HCT116 (cell line): ENCODE data around the gene BEX3. TPM values are rescaled to one million over a fixed set of nuclear protein-coding genes. Genes with fewer than 3 reads are reported as not detected.

Experiments
- ATAC-seq: fragments of 200-7000 bp; cut with Tn5 transposase; 2 replicates; pipeline ENCODE4 v1.9.1; 2020; ENCODE audit warnings: mild to moderate bottlenecking, moderate library complexity
- BruUV-seq: library from RNA; stranded (reverse); fragments of 400-500 nt; replicated peaks from 2 replicates; lab custom pipeline; 2021; lab: Mats Ljungman, UMichigan
- CTCF ChIA-PET: fragments of 300-600 bp; sonication (Branson Sonifier 250); formaldehyde crosslinking; loops from one replicate; lab custom pipeline; 2021; ENCODE audit warnings: antibody characterized with exemption; lab: Charles Lee
- POLR2A ChIA-PET: fragments of 300-600, 350-600 bp; sonication (Branson Sonifier 250); formaldehyde crosslinking; loops from one replicate; lab custom pipeline; 2021; ENCODE audit warnings: antibody characterized with exemption; lab: Charles Lee
- RAD21 ChIA-PET, 2 experiments: fragments of 300-600 bp; sonication (Branson Sonifier 250); formaldehyde crosslinking; loops; one replicate each; lab custom pipeline; 2023; ENCODE audit warnings: low total read pairs in 2 of 2; ENCODE audit not compliant: uncharacterized antibody in 2 of 2, unreplicated experiment in 2 of 2, low non-redundant PET in 1 of 2; lab: Charles Lee
- DNase-seq: peaks from one replicate; pipeline ENCODE4 v3.0.0-alpha.2; 2010; ENCODE audit warnings: low read depth, low spot score
- H2AFZ ChIP-seq: fragments of 200-600 bp; shearing (Covaris generic), sonication (generic); 2 replicates; pipeline ENCODE4 v1.6.1; 2017; ENCODE audit warnings: low read depth, mixed run types, mixed read lengths, antibody characterized with exemption, low read length; ENCODE audit not compliant: poor library complexity, severe bottlenecking
- H3K27ac ChIP-seq: 2 replicates; pipeline ENCODE4 v1.5.1; 2012; ENCODE audit warnings: low read depth, low read length
- H3K27me3 ChIP-seq: fragments of 200-600 bp; sonication (generic); 2 replicates; pipeline ENCODE4 v1.6.1; 2016; ENCODE audit warnings: mixed run types, low read length, mixed read lengths; ENCODE audit not compliant: insufficient read depth
- H3K36me3 ChIP-seq, 2 experiments: fragments of 200-500 bp in 1 of 2; fragments of 200-600 bp in 1 of 2; sonication (Bioruptor generic) in 1 of 2; sonication (generic) in 1 of 2; 2 replicates each; pipeline versions ENCODE4 v1.5.1 to v1.6.1; 2014 to 2016; ENCODE audit warnings: low read length in 2 of 2, inconsistent platforms in 1 of 2, mixed read lengths in 1 of 2, mixed run types in 1 of 2; ENCODE audit not compliant: insufficient read depth in 2 of 2, control insufficient read depth in 1 of 2
- H3K4me1 ChIP-seq, 2 experiments: fragments of 200-600 bp in 1 of 2; sonication (generic) in 1 of 2; 2 replicates each; pipeline versions ENCODE4 v1.5.1 to v1.6.1; 2012 to 2017; ENCODE audit warnings: low read length in 2 of 2, inconsistent platforms in 1 of 2, mild to moderate bottlenecking in 1 of 2, mixed read lengths in 1 of 2, mixed run types in 1 of 2, moderate library complexity in 1 of 2; ENCODE audit not compliant: insufficient read depth in 2 of 2, control insufficient read depth in 1 of 2
- H3K4me2 ChIP-seq: fragments of 200-600 bp; sonication (generic); 2 replicates; pipeline ENCODE4 v1.6.1; 2017; ENCODE audit warnings: mixed run types, low read length, mixed read lengths
- H3K4me3 ChIP-seq, 2 experiments: fragments of 200-600 bp in 1 of 2; sonication (generic) in 1 of 2; replicated peaks in 1 of 2; 2 replicates each; pipeline ENCODE4 v1.5.1; 2011 to 2016; ENCODE audit warnings: low read length in 2 of 2, control low read depth in 1 of 2, low read depth in 1 of 2, mild to moderate bottlenecking in 1 of 2, mixed read lengths in 1 of 2, mixed run types in 1 of 2
- H3K79me2 ChIP-seq: fragments of 200-600 bp; sonication (generic); 2 replicates; pipeline ENCODE4 v1.6.1; 2017; ENCODE audit warnings: mild to moderate bottlenecking, mixed run types, low read length, moderate library complexity, mixed read lengths; ENCODE audit not compliant: insufficient read depth
- H3K9ac ChIP-seq: fragments of 200-600 bp; sonication (generic); 2 replicates; pipeline ENCODE4 v1.6.1; 2016; ENCODE audit warnings: low read length, mixed read lengths
- H3K9me2 ChIP-seq: fragments of 200-600 bp; sonication (generic), shearing (Covaris generic); 2 replicates; pipeline ENCODE4 v1.6.1; 2017; ENCODE audit warnings: mixed run types, mild to moderate bottlenecking, moderate library complexity; ENCODE audit not compliant: insufficient read depth
- H3K9me3 ChIP-seq, 2 experiments: fragments of 200-500 bp in 1 of 2; fragments of 200-600 bp in 1 of 2; sonication (Bioruptor generic) in 1 of 2; sonication (generic) in 1 of 2; 2 replicates each; pipeline ENCODE4 v1.6.1; 2014 to 2017; ENCODE audit warnings: low read length in 2 of 2, mixed read lengths in 2 of 2, inconsistent platforms in 1 of 2, low read depth in 1 of 2, mild to moderate bottlenecking in 1 of 2, mixed run types in 1 of 2, moderate library complexity in 1 of 2; ENCODE audit not compliant: control insufficient read depth in 1 of 2, insufficient read depth in 1 of 2
- H4K20me1 ChIP-seq: fragments of 200-600 bp; sonication (generic), shearing (Covaris generic); 2 replicates; pipeline ENCODE4 v1.6.1; 2017; ENCODE audit warnings: mixed run types, mild to moderate bottlenecking, moderate library complexity; ENCODE audit not compliant: insufficient read depth
- CBX3 ChIP-seq: IDR thresholded peaks from 2 replicates; pipeline ENCODE4 v1.6.1; 2012; ENCODE audit warnings: low read depth
- EGR1 ChIP-seq: IDR thresholded peaks from 2 replicates; pipeline ENCODE4 v1.6.1; 2012; ENCODE audit warnings: low read depth
- ELF1 ChIP-seq: IDR thresholded peaks from 2 replicates; pipeline ENCODE4 v1.6.1; 2012; ENCODE audit warnings: low read depth, borderline replicate concordance
- EZH2phosphoT487 ChIP-seq: fragments of 200-600 bp; IDR thresholded peaks from 2 replicates; pipeline ENCODE4 v1.6.1; 2018; ENCODE audit warnings: antibody characterized with exemption, borderline replicate concordance
- JUND ChIP-seq: IDR thresholded peaks from 2 replicates; pipeline ENCODE4 v1.6.1; 2012
- POLR2A ChIP-seq: IDR thresholded peaks from 2 replicates; pipeline ENCODE4 v1.7.0; 2011; ENCODE audit warnings: borderline replicate concordance; ENCODE audit not compliant: insufficient read depth, insufficient read length; ENCODE audit errors: extremely low read depth
- SIN3A ChIP-seq: IDR thresholded peaks from 2 replicates; pipeline ENCODE4 v1.6.1; 2012; ENCODE audit warnings: low read depth
- SRF ChIP-seq: IDR thresholded peaks from 2 replicates; pipeline ENCODE4 v1.6.1; 2012; ENCODE audit warnings: low read depth
- YY1 ChIP-seq: IDR thresholded peaks from 2 replicates; pipeline ENCODE4 v1.6.1; 2011; ENCODE audit warnings: low read length, low read depth, moderate library complexity, mild to moderate bottlenecking; ENCODE audit not compliant: insufficient replicate concordance; ENCODE audit errors: extremely low read depth
- ZFX ChIP-seq: fragments of 450-650 bp; IDR thresholded peaks from 2 replicates; pipeline ENCODE4 v1.6.1; 2017
- intact Hi-C: fragments of 100-400 bp; cut with micrococcal nuclease; formaldehyde crosslinking; loops from 2 replicates; pipeline ENCODE4 v1.10.0; 2022
- total RNA-seq: library from RNA; stranded (reverse); gene quantifications from one replicate; pipeline ENCODE4 v1.2.1, GENCODE V29; 2021; ENCODE audit not compliant: unreplicated experiment
- TF ChIP-seq, protein P1 (sequence below): IDR thresholded peaks from 2 replicates; pipeline ENCODE4 v1.6.1; 2012; ENCODE audit warnings: low read depth

BEX3 gene
- total RNA-seq, 1 experiment from 2014 or later, result 86.2 TPM

DNA sequence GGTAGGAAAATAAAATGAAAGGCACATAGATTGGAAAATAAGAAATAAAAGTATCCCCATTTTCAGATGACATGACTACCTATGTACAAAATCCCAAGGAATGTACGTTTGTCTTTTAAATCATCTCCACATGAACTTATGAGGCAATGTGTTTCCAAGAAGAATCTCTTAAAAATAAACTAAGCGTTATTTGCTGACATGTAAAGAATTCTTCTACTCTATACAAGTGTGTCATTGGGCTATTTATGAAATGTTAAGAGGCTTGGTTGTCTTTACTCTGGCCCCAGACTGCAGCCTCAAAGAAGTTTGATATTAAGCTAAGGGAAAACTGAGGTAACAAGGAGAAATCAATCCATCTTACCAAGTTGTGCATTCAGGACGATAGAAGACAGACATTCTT, 17.1 kb downstream of the BEX3 start:
- Histone ChIP-seq H3K4me2 (no peak overlapping the region), H2AFZ (no peak overlapping the region), H3K79me2 (no peaks in the 10 kb centered on the region), H3K9me2 (no peaks in the 10 kb centered on the region), H4K20me1 (no peaks in the 10 kb centered on the region), H3K27ac (no peak overlapping the region), H3K27me3 (no peaks in the 10 kb centered on the region), H3K4me3 (no peak overlapping the region), H3K9me3 (no peaks in the 10 kb centered on the region), H3K4me1 (peaks cover 3 to 13% of the 10 kb centered on the region in 2 experiments; a peak in 2 of 4 replicates), H3K36me3 (no peaks in the 10 kb centered on the region), H3K9ac (no peak overlapping the region)
- intact Hi-C loops, result no loop called here
- POLR2A ChIA-PET, result no interaction called here
- RAD21 ChIA-PET, result no interaction called here
- no TSS peak for BruUV-seq
- no peak for TF ChIP-seq JUND
- TF ChIP-seq EZH2phosphoT487, result no peak
- TF ChIP-seq POLR2A, result no peak
- no peak for TF ChIP-seq EGR1
- TF ChIP-seq ZFX, result no peak
- TF ChIP-seq ELF1, result no peak
- no peak for TF ChIP-seq SRF
- TF ChIP-seq, protein P1, sequence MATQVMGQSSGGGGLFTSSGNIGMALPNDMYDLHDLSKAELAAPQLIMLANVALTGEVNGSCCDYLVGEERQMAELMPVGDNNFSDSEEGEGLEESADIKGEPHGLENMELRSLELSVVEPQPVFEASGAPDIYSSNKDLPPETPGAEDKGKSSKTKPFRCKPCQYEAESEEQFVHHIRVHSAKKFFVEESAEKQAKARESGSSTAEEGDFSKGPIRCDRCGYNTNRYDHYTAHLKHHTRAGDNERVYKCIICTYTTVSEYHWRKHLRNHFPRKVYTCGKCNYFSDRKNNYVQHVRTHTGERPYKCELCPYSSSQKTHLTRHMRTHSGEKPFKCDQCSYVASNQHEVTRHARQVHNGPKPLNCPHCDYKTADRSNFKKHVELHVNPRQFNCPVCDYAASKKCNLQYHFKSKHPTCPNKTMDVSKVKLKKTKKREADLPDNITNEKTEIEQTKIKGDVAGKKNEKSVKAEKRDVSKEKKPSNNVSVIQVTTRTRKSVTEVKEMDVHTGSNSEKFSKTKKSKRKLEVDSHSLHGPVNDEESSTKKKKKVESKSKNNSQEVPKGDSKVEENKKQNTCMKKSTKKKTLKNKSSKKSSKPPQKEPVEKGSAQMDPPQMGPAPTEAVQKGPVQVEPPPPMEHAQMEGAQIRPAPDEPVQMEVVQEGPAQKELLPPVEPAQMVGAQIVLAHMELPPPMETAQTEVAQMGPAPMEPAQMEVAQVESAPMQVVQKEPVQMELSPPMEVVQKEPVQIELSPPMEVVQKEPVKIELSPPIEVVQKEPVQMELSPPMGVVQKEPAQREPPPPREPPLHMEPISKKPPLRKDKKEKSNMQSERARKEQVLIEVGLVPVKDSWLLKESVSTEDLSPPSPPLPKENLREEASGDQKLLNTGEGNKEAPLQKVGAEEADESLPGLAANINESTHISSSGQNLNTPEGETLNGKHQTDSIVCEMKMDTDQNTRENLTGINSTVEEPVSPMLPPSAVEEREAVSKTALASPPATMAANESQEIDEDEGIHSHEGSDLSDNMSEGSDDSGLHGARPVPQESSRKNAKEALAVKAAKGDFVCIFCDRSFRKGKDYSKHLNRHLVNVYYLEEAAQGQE, result no peak
- no peak for TF ChIP-seq CBX3
- no peak for TF ChIP-seq YY1
- no peak for TF ChIP-seq SIN3A
- CTCF ChIA-PET, result no interaction called here
- DNase-seq (no peak), ATAC-seq (no peak)
